ENCODE data around the gene STYXL1. TPM values are rescaled to one million over a fixed set of nuclear protein-coding genes. Genes with fewer than 3 reads are reported as not detected.

STYXL1 gene
- total RNA-seq, 1 experiment from 2014 or later: 49.3 TPM

DNA sequence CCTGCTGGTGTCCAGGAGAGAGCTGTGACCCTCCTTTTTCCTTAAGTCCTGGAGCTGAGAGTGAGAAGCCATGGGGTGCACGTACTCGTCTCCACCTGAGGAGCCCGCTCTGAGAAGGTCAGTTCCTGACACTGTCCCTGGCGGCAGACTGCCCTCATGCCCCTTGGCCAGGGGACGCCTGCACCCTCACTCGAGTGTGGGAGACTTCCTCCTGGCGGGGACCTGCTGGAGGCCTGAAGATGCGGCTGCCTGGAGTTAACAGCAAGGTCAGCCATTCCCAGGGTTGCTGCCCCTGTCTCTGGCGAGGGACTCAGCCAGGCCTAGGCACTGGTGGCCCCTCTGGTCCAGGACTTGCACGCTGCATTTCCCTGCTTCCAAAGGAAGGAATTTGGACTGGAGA lies 79.8 kb downstream of the STYXL1 start:
- ChIA-PET POLR2A (no interaction called here), CTCF (no interaction called here)
- Mint-ChIP-seq H3K9me3 (ENCODE audit: unreplicated experiment) (no peaks in the 10 kb centered on the region), H3K27ac (ENCODE audit: low read depth, unreplicated experiment) (no peak overlapping the region), H3K36me3 (ENCODE audit: insufficient read depth, unreplicated experiment) (peaks cover 16% of the 10 kb centered on the region), H3K4me1 (ENCODE audit: insufficient read depth, unreplicated experiment) (no peaks in the 10 kb centered on the region), H3K27me3 (ENCODE audit: insufficient read depth, unreplicated experiment) (no peaks in the 10 kb centered on the region), H3K4me3 (ENCODE audit: unreplicated experiment) (no peak overlapping the region)
- TF ChIP-seq CTCF (IDR thresholded peaks at IDR 0.05; ENCODE audit: unreplicated experiment): no peak
- no peak for DNase-seq (ENCODE audit: unreplicated experiment)
- no TSS peak for BruUV-seq (replicated peaks)
- intact Hi-C loops (cut with micrococcal nuclease): no loop called here

DNA sequence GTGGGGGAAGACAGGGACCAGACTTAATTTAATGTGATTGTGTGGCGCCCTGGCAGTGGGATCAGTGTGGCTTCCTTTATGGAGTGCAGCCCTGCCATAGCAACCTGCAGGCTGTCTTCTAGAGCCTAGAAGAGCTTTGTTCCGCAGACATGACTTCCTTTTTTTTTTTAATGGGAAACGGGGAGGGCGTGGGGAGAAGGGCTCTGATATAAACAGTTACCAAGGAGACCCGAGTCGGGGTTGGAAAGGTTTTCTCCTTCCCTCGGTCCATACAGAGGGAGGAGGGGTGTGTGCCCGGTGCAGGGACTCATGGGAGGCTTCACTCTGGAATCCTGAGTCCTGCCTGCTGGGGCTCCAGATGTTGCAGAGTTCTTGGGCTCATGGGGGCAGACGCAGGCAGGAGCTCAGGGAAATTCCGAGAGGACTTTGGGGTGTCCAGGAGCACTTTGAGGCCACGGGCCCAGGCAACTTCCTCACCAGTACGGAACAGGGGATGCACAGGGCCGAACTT lies 80.3 kb downstream of the STYXL1 start:
- no TSS peak for BruUV-seq (replicated peaks)
- Mint-ChIP-seq H3K27ac (ENCODE audit: low read depth, unreplicated experiment) (no peak overlapping the region), H3K36me3 (ENCODE audit: insufficient read depth, unreplicated experiment) (peaks cover 17% of the 10 kb centered on the region), H3K9me3 (ENCODE audit: unreplicated experiment) (no peaks in the 10 kb centered on the region), H3K4me1 (ENCODE audit: insufficient read depth, unreplicated experiment) (no peaks in the 10 kb centered on the region), H3K4me3 (ENCODE audit: unreplicated experiment) (no peak overlapping the region), H3K27me3 (ENCODE audit: insufficient read depth, unreplicated experiment) (no peaks in the 10 kb centered on the region)
- CTCF ChIA-PET: interaction anchor here (0.7 to 1.0 kb wide), 4 partner anchors 22 to 124 kb away, joined by 3 read pairs; no protein-coding TSS in a partner anchor
- no peak for TF ChIP-seq CTCF (IDR thresholded peaks at IDR 0.05; ENCODE audit: unreplicated experiment)
- POLR2A ChIA-PET: no interaction called here
- intact Hi-C loops (cut with micrococcal nuclease): no loop called here
- DNase-seq (ENCODE audit: unreplicated experiment): no peak

DNA sequence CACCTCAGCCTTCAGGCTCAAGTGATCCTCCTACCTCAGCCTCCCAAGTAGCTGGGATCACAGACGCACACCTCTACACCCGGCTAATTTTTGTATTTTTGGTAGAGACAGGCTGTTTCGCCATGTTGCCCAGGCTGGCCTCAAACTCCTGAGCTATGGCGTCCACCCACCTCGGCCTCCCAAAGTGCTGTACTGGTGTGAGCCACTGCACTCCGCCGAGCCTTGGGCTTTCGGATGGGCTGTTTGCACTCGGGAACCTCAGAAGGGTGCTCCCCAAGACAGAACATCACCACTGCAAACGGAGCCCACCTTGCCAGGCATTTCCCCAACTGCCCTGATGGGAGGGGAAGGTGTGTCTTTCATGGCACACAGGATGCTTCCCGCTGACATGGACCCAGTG lies 80.7 kb downstream of the STYXL1 start:
- DNase-seq (ENCODE audit: unreplicated experiment): no peak
- intact Hi-C loops (cut with micrococcal nuclease): no loop called here
- H3K36me3 Mint-ChIP-seq (ENCODE audit: insufficient read depth, unreplicated experiment): peaks cover 16% of the 10 kb centered on the region
- TF ChIP-seq CTCF (IDR thresholded peaks at IDR 0.05; ENCODE audit: unreplicated experiment): no peak
- no peak overlapping the region for H3K4me3 Mint-ChIP-seq (ENCODE audit: unreplicated experiment)
- no peaks in the 10 kb centered on the region for H3K27me3 Mint-ChIP-seq (ENCODE audit: insufficient read depth, unreplicated experiment)
- H3K9me3 Mint-ChIP-seq (ENCODE audit: unreplicated experiment): no peaks in the 10 kb centered on the region
- BruUV-seq (replicated peaks): no TSS peak
- H3K27ac Mint-ChIP-seq (ENCODE audit: low read depth, unreplicated experiment): no peak overlapping the region
- ChIA-PET CTCF (interaction anchor here (0.7 to 1.0 kb wide), 4 partner anchors 22 to 123 kb away, joined by 3 read pairs; no protein-coding TSS in a partner anchor), POLR2A (no interaction called here)
- no peaks in the 10 kb centered on the region for H3K4me1 Mint-ChIP-seq (ENCODE audit: insufficient read depth, unreplicated experiment)

DNA sequence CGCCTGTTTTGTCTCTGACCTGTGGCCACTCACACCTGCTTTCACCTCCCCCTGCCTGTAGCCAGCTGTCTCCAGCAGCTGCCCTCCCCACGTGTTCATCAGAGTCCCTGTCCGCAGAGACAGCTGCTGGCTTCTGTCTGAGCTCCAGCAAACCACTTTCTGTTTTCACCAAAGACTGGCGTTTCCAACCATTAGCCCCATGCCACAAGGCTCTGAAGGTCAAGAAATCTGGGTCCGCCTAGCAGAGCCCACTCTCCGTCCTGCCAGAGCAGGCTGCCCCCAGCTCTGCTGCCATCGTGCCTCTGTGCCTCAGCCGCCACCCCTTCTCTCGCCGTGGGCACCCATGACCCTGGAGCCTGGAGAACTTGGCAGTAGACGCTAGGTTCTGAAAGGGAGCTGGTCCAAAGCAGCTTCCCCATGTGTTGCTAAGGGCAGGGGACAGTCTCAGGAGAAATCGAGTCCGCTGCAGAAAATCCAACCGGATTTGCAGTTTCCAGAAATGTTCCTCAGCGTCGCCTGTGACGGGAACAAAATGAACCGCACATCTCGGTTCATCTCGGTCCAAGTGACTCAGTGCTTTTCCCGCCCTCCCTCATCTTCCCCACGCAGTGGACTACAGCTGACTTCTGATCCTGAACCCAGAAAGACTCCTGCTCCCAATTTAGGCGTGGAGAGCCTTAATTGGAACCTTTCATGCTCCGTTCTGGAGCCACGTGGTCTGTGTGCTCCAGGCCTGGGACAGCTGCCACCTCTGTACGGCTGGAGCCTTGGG lies 81.4 kb downstream of the STYXL1 start:
- H3K36me3 Mint-ChIP-seq (ENCODE audit: insufficient read depth, unreplicated experiment): peaks cover 19% of the 10 kb centered on the region
- no TSS peak for BruUV-seq (replicated peaks)
- ChIA-PET CTCF (interaction anchor here (0.7 to 1.0 kb wide), 2 partner anchors 54 to 123 kb away, joined by 3 read pairs; no protein-coding TSS in a partner anchor), POLR2A (no interaction called here)
- no peak overlapping the region for H3K4me3 Mint-ChIP-seq (ENCODE audit: unreplicated experiment)
- H3K4me1 Mint-ChIP-seq (ENCODE audit: insufficient read depth, unreplicated experiment): no peaks in the 10 kb centered on the region
- DNase-seq (ENCODE audit: unreplicated experiment): no peak
- intact Hi-C loops (cut with micrococcal nuclease): no loop called here
- H3K27me3 Mint-ChIP-seq (ENCODE audit: insufficient read depth, unreplicated experiment): no peaks in the 10 kb centered on the region
- no peak for TF ChIP-seq CTCF (IDR thresholded peaks at IDR 0.05; ENCODE audit: unreplicated experiment)
- peak overlapping the region; percentile 59 for H3K27ac Mint-ChIP-seq (ENCODE audit: low read depth, unreplicated experiment)
- no peaks in the 10 kb centered on the region for H3K9me3 Mint-ChIP-seq (ENCODE audit: unreplicated experiment)
